Measurements from ENCODE around the gene NDUFAF3. TPM values are rescaled to one million over a fixed set of nuclear protein-coding genes. Genes with fewer than 3 reads are reported as not detected.

Gene NDUFAF3
- total and polyA plus RNA-seq, 2 of the 4 experiments (the other 2 are of a cell fraction): 26.5 to 112 TPM

DNA sequence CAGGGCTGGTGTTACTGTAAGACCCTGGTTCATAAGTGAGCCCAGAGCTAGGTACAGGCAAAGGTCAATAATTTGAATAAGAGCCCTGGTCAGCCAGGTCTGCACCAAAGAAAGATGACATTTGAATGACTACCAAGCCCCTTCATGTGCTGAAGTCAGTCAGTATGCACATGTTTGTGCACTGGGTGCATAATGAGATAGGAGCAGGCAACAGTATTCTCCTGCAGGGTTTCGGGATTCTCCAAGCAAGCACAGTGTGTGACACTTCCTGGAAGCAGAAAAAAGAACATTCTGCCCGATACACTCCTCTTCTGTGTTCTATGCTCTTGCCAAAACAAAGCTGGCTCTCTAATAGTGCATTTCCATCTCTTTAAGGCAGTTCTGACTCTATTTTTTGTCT, 12.7 kb downstream of the NDUFAF3 start:
- H3K79me1 ChIP-seq (ENCODE audit: low read depth in 1 of 2, low read length in 2 of 2): peaks cover 11 to 27% of the 10 kb centered on the region in 2 experiments
- 90% methylated on average over 2 of the region's 2 CpGs; no CpG with 5 or more reads in 1 of the 2 experiments for whole genome bisulfite sequencing, 2 experiments (ENCODE audit: extremely low coverage in 2 of 2, insufficient read length in 1 of 2)
- no peak overlapping the region for H3K4me2 ChIP-seq (ENCODE audit: low read depth, low read length)
- H3K4me3 ChIP-seq (ENCODE audit: insufficient read depth, low read depth, low read length): no peak overlapping the region
- peaks cover 43% of the 10 kb centered on the region for H3K36me3 ChIP-seq (ENCODE audit: control insufficient read depth, insufficient read depth, low read length)
- H2BK20ac ChIP-seq (ENCODE audit: low read depth, low read length): no peak overlapping the region
- H3K14ac ChIP-seq (replicated peaks; ENCODE audit: low read depth, low read length): no peak overlapping the region
- in situ Hi-C loops (cut with MboI; ENCODE audit: low sequenced_read_pairs) (no loop called here), intact Hi-C loops (cut with micrococcal nuclease) (no loop called here), dilution Hi-C loops (cut with HindIII; ENCODE audit: low sequenced_read_pairs, unreplicated experiment) (no loop called here)
- no peak overlapping the region for H2BK5ac ChIP-seq (ENCODE audit: low read depth, low read length, poor library complexity, severe bottlenecking)
- no peak overlapping the region for H2AFZ ChIP-seq (replicated peaks; ENCODE audit: low read length, poor library complexity)
- H4K91ac ChIP-seq (ENCODE audit: insufficient read depth, low read depth, low read length): no peak overlapping the region
- TF ChIP-seq NFE2L2 (IDR thresholded peaks at IDR 0.05; ENCODE audit: low read depth, low read length) (no peak), MAZ (IDR thresholded peaks at IDR 0.05; ENCODE audit: borderline replicate concordance, low read depth, low read length) (no peak), CHD1 (IDR thresholded peaks at IDR 0.05; ENCODE audit: low read depth, low read length) (no peak), RCOR1 (IDR thresholded peaks at IDR 0.05; ENCODE audit: insufficient replicate concordance, low read length) (no peak), CEBPB (IDR thresholded peaks at IDR 0.05; ENCODE audit: low read depth, low read length) (no peak)
- H3K9ac ChIP-seq (ENCODE audit: low read depth, low read length): no peak overlapping the region
- H3K56ac ChIP-seq (ENCODE audit: extremely low read depth, insufficient read depth, low read length): no peak overlapping the region
- no peak overlapping the region for H3K4ac ChIP-seq (ENCODE audit: low read depth, low read length)
- no peak overlapping the region for H2BK15ac ChIP-seq (ENCODE audit: low read depth, low read length)
- H3K4me1 ChIP-seq (ENCODE audit: control insufficient read depth, insufficient read depth, low read length): peaks cover 2% of the 10 kb centered on the region; the same call in 1 of the 2 replicates
- H3K18ac ChIP-seq (ENCODE audit: low read depth, low read length): no peak overlapping the region
- H2AK5ac ChIP-seq (ENCODE audit: low read depth, low read length): no peak overlapping the region
- DNase-seq: no peak
- H3K9me1 ChIP-seq (ENCODE audit: insufficient read depth, low read length): no peaks in the 10 kb centered on the region
- ChIA-PET POLR2A (ENCODE audit: unreplicated experiment) (interaction anchor here (0.6 kb wide), 1 partner anchor 769 kb away, joined by 9 read pairs; the partner anchor contains the start of gene INKA1), CTCF (no interaction called here)
- H2BK120ac ChIP-seq (ENCODE audit: low read depth, low read length): no peak overlapping the region
- no peaks in the 10 kb centered on the region for H4K20me1 ChIP-seq (ENCODE audit: insufficient read depth, low read length)
- H4K8ac ChIP-seq (ENCODE audit: low read depth in 2 of 2, low read length in 2 of 2): no peak overlapping the region
- no peaks in the 10 kb centered on the region for H3K9me3 ChIP-seq (ENCODE audit: control insufficient read depth, insufficient read depth, low read length)
- H3K23ac ChIP-seq (ENCODE audit: low read depth, low read length): no peak overlapping the region
- no peak for ATAC-seq (ENCODE audit: low read depth)
- H3K27me3 ChIP-seq (ENCODE audit: control insufficient read depth, insufficient read depth, low read length): no peaks in the 10 kb centered on the region
- H3K27ac ChIP-seq (ENCODE audit: insufficient read depth, low read length): no peak overlapping the region
- no peak overlapping the region for H2AK9ac ChIP-seq (replicated peaks; ENCODE audit: low read depth, low read length, poor library complexity)
- no peak overlapping the region for H4K5ac ChIP-seq (ENCODE audit: low read depth, low read length)
- BruUV-seq (replicated peaks): no TSS peak

Measured in IMR-90 (cell line).